A673 (cell line): ENCODE data around the gene SGCD. TPM values are rescaled to one million over a fixed set of nuclear protein-coding genes. Genes with fewer than 3 reads are reported as not detected.

Experiments
- BruUV-seq: library from RNA; stranded (reverse); fragments of 400-500 nt; replicated peaks from 2 replicates; lab custom pipeline; 2021; lab: Mats Ljungman, UMichigan
- CTCF ChIA-PET: fragments of 300-600 bp; sonication (Branson Sonifier 250); formaldehyde crosslinking; loops from one replicate; lab custom pipeline; 2022; ENCODE audit warnings: antibody characterized with exemption; lab: Charles Lee
- POLR2A ChIA-PET: fragments of 300-600 bp; sonication (Branson Sonifier 250); formaldehyde crosslinking; loops from one replicate; lab custom pipeline; 2022; ENCODE audit warnings: antibody characterized with exemption; ENCODE audit not compliant: low non-redundant PET; lab: Charles Lee
- DNase-seq: peaks from one replicate; pipeline ENCODE4 v3.0.0-alpha.2; 2015; ENCODE audit warnings: low spot score
- H3K27ac ChIP-seq: fragments of 200-600 bp; sonication (generic); 2 replicates; pipeline ENCODE4 v1.5.1; 2016; ENCODE audit warnings: mixed run types, low read depth, mild to moderate bottlenecking, mixed read lengths, antibody characterized with exemption, low read length; ENCODE audit not compliant: poor library complexity, severe bottlenecking
- H3K27me3 ChIP-seq: fragments of 200-600 bp; sonication (generic); replicated peaks from 2 replicates; pipeline ENCODE4 v1.6.1; 2017; ENCODE audit warnings: mixed run types, low read depth, mild to moderate bottlenecking, mixed read lengths, antibody characterized with exemption, low read length; ENCODE audit not compliant: insufficient read depth, poor library complexity
- H3K36me3 ChIP-seq: fragments of 200-600 bp; sonication (generic); 2 replicates; pipeline ENCODE4 v1.6.1; 2016; ENCODE audit warnings: mixed run types, mild to moderate bottlenecking, mixed read lengths, antibody characterized with exemption, low read length; ENCODE audit not compliant: insufficient read depth, poor library complexity, severe bottlenecking
- H3K4me1 ChIP-seq: fragments of 200-600 bp; sonication (generic); 2 replicates; pipeline ENCODE4 v1.6.1; 2017; ENCODE audit warnings: mixed run types, mild to moderate bottlenecking, mixed read lengths, antibody characterized with exemption, low read length; ENCODE audit not compliant: insufficient read depth, poor library complexity, severe bottlenecking
- H3K4me3 ChIP-seq: fragments of 200-600 bp; sonication (generic); 2 replicates; pipeline ENCODE4 v1.5.1; 2016; ENCODE audit warnings: low read depth, mixed run types, mild to moderate bottlenecking, mixed read lengths, low read length; ENCODE audit not compliant: poor library complexity, severe bottlenecking
- H3K9me3 ChIP-seq: fragments of 200-600 bp; sonication (generic); 2 replicates; pipeline ENCODE4 v1.6.1; 2016; ENCODE audit warnings: mixed run types, low read depth, mild to moderate bottlenecking, mixed read lengths, antibody characterized with exemption, low read length; ENCODE audit not compliant: poor library complexity, severe bottlenecking
- CTCF ChIP-seq: fragments of 300-800, 200-600 bp; sonication (generic); conservative IDR thresholded peaks from 2 replicates; pipeline ENCODE4 v1.5.1; 2017; ENCODE audit warnings: low read depth, mild to moderate bottlenecking, antibody characterized with exemption, low read length, moderate library complexity, mixed read lengths
- EZH2 ChIP-seq: fragments of 200-600 bp; sonication (generic); IDR thresholded peaks from 2 replicates; pipeline ENCODE4 v1.6.1; 2017; ENCODE audit warnings: borderline replicate concordance, low read depth, mild to moderate bottlenecking, mixed read lengths, antibody characterized with exemption, low read length; ENCODE audit not compliant: poor library complexity, severe bottlenecking
- intact Hi-C: fragments of 100-400 bp; cut with micrococcal nuclease; formaldehyde crosslinking; loops from one replicate; pipeline ENCODE4 v1.10.0; 2022; ENCODE audit not compliant: unreplicated experiment
- total RNA-seq: library from RNA; stranded (reverse); gene quantifications from 2 replicates; pipeline ENCODE4 v1.2.3, GENCODE V29; 2021

The SGCD gene
- total RNA-seq, 1 experiment from 2014 or later, result 0.17 TPM

GRCh38 chr5:156376751-156377150 is 49.8 kb downstream of the SGCD start:
- ChIA-PET POLR2A (no interaction called here), CTCF (no interaction called here)
- DNase-seq, result no peak
- intact Hi-C loops, result no loop called here
- Histone ChIP-seq H3K36me3 (no peaks in the 10 kb centered on the region), H3K9me3 (no peaks in the 10 kb centered on the region), H3K27ac (no peak overlapping the region), H3K4me3 (no peak overlapping the region), H3K27me3 (no peaks in the 10 kb centered on the region), H3K4me1 (no peaks in the 10 kb centered on the region)
- BruUV-seq, result no TSS peak
- TF ChIP-seq EZH2, result no peak
- no peak for TF ChIP-seq CTCF

- no peak for TF ChIP-seq CTCF
- TF ChIP-seq EZH2, result no peak
- H3K36me3 ChIP-seq, result no peaks in the 10 kb centered on the region
- POLR2A ChIA-PET, result no interaction called here
- H3K27ac ChIP-seq, result no peak overlapping the region
- CTCF ChIA-PET, result no interaction called here
- BruUV-seq, result no TSS peak
- no peak for DNase-seq
- H3K27me3 ChIP-seq, result no peaks in the 10 kb centered on the region
- no peak overlapping the region for H3K4me3 ChIP-seq
- intact Hi-C loops, result no loop called here
- no peaks in the 10 kb centered on the region for H3K4me1 ChIP-seq
- H3K9me3 ChIP-seq, result no peaks in the 10 kb centered on the region
These were observed 51.2 kb downstream of the SGCD start for GRCh38 chr5:156378159-156378558.

GRCh38 chr5:156379206-156379605 is 52.2 kb downstream of the SGCD start:
- no peak for DNase-seq
- intact Hi-C loops, result no loop called here
- ChIA-PET CTCF (no interaction called here), POLR2A (no interaction called here)
- TF ChIP-seq EZH2, result no peak
- no peak for TF ChIP-seq CTCF
- no TSS peak for BruUV-seq
- Histone ChIP-seq H3K4me3 (no peak overlapping the region), H3K4me1 (no peaks in the 10 kb centered on the region), H3K27me3 (no peaks in the 10 kb centered on the region), H3K27ac (no peak overlapping the region), H3K9me3 (no peaks in the 10 kb centered on the region), H3K36me3 (no peaks in the 10 kb centered on the region)
